Activated T-helper 9 cell treated with anti-CD3 and anti-CD28 coated beads, Interleukin-2, amount 50 U/mL, for 16 hours (primary cell): Measurements from ENCODE around the gene DFFA.
"Not testable (repeated sequence)": the region's sequence is repeated elsewhere in the genome, so short reads cannot be mapped to it uniquely, and the experiment has no call there.

ENCODE experiments used
- DNase-seq: peaks from one replicate; pipeline ENCODE4 v3.0.0-alpha.2; 2020; ENCODE audit warnings: low read depth

DFFA gene

DNA sequence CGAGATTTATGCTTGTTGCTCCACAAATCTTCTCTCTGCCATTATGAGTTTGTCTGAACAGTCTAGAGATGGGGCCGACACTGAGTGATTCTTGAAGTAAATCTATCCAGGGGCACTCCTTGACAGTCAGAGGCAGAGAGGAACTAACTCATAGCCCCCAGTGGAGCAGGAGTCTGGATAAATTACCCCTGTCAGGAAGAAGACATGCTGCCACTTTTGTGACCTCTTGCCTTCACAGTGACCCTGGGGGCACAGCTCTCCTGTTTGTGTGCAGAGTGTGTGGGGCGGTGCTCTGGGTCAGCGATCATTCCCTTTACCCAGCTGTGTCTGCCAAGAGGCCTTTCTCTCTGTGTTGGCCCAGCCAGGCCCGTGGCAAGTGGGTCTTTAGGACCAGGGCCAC lies 31.9 kb upstream of the DFFA start:
- DNase-seq: no peak

- no peak for DNase-seq
Observed at GRCh38 chr1:10502206-10502605, 29.9 kb upstream of the DFFA start.

DNA sequence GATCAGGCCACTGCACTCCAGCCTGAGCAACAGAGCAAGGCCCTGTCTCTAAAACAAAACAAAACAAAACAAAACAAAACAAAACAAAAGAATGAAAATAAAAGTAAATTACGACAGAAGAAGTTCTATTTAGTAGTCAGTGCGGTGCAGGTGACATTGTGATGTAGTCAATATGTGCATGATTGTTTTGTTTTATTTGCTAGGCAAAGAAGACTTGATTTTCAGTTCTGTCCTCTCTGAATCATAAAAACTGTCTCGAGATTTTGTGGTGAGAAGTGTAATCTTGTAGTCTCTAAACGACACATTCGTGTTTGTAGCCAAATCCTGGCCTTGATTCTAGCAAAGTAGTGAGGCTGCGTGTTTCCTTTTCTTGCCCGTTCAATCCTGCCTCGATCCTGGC lies 25.9 kb upstream of the DFFA start:
- DNase-seq: no peak

GRCh38 chr1:10497109-10497508 lies 24.8 kb upstream of the DFFA start:
- no peak for DNase-seq

DNA sequence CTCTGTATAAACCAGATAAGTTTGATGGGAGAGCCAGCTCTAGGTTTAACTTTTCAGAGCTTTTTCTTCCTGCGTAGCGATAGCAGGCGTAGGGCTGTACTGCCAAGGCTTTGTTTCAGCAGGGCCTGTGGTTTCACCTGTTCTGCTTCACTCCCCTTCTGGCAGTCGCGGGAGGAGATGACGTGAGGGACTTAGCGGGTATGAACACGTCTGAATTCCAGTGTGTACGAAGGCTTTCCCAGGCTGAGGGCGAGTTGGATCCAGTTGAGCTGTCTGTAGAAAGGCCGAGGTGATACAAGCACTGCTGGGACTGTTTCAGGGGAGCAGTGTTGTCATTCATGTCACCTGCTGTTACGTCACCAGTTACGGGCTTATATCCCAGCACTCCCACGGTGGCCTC lies 23.6 kb upstream of the DFFA start:
- DNase-seq: no peak

GRCh38 chr1:10495475-10495817 lies 23.1 kb upstream of the DFFA start:
- DNase-seq: no peak

- peak; percentile 64 for DNase-seq
Observed at GRCh38 chr1:10494754-10495474, 22.6 kb upstream of the DFFA start.

DNA sequence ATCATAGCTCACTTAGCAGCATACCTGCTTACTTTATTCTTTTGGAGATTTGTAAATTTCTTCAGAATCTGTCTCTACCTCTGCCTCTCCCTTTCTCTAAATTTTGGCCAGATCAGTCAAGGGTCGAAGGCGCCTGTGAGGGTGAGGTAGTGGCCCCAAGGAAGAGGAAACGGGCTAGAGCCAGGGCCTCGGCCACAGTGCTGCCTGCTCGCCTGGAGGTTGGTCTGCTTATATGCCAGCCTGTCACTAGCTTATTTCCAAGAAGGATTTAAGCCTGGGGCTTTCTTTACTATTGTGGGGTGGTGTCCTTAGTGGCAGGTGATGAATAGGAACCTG lies 22.1 kb upstream of the DFFA start:
- DNase-seq: no peak

GRCh38 chr1:10490286-10490970 lies 18.1 kb upstream of the DFFA start:
- no peak for DNase-seq

DNA sequence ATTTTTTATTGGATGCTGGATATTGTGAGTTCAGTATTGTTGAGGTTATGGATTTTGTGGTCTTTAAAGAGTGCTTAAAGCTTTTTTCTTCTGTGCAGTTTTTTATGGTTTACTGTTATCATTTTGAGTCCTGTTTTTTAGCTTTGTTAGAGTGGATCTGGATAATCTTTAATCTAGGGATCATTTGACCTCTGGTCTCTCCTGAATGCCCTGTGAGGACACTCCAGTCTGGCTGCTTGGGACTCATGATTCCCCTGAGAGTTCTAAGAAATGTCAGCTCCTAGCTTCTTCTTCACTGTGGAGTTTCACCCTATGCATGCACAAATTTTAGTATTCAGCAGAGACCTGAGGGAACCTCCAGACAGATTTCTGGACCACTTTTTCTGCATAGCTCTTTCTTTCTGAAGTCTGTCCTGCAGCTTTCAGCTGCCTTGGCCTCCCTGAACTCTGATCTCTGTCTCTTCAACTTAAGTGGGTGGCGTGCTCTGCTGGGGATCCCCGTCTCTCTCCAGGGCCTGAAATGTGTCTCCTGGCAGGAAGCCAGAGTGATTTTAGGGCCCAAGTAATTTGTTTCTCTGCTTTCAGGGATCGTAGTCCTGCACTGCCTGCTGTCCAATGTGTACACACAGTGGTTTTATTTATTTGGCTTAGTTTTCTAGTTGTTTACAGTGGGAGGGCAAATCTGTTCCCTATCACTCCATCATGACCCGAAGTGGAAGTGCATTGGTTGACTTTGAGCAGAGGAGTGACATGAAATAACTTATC lies 17.1 kb upstream of the DFFA start:
- DNase-seq: no peak

DNA sequence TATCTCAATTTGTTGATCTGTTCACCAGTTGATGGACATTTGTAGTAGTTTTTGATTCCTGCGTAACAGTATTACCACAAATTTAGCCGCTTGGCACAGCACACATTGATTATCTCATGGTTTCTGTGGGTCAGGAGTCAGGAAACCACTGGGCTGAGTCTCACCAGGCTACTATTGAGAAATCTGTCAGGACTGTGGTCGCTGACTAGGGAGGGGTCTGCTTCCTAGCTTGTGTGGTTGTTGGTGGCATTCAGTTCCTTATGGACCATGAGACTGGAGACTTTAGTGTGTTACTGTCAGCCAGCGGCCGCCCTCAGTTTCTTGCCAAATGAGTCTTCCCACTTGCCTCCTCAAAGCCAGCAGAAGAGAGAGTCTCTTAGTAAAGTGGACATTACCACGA lies 12.2 kb upstream of the DFFA start:
- DNase-seq: no peak

DNA sequence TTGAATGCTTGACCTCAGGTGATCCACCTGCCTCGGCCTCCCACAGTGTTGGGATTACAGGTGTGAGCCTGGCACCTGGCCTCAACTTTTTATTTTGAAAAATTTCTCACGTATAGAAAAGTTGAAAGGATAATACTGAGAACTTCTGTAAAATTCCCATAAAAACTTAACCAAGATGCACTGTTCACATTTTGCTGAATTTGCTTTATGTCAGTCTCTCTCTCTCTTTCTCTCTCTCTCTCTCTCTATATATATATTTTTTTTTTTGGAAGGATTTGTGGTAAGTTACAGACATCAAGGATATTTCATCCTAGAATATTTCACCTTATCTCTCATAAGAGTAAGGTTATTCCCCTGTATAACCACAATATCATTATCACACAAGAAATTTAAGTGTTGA lies 8.3 kb upstream of the DFFA start:
- no peak for DNase-seq

- DNase-seq: no peak
Observed at GRCh38 chr1:10479296-10479695, 7.0 kb upstream of the DFFA start.

DNA sequence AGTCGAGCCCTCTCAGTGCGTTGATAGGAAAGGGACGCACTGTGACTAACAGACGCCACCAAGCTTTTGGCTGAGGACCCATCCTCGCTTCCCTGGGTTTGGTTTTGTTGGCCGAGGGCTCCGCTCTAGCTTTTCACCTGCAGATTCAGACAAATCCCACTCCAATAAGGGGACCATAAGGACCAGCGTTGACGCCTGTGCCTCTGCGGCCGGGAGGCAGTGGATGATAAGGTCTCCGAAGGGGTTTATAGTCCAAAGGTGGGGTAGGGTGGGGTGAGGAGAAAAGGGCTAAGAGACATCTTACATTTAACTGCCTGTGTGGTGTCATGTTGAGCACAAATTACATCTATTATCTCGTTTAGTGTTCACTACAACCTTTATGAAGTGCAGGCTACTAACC lies 3.2 kb upstream of the DFFA start:
- no peak for DNase-seq

- DNase-seq: peak; percentile 76
Observed at GRCh38 chr1:10474613-10475507, 2.5 kb upstream of the DFFA start, which contains the start of gene PEX14. Gene PEX14 (plus strand): TSS chr1:10474950. CDS start chr1:10474967, 17 bp downstream.

DNA sequence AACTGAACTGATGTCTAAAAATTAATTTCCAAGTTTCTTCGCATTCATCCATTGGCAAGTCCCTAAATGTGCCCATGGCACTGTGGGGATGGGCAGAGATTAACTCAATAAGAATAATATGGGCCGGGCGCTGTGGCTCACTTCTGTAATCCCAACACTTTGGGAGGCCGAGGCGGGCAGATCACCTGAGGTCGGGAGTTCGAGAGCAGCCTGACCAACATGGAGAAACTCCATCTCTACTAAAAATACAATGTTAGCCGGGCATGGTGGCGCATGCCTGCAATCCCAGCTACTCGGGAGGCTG lies 1.9 kb upstream of the DFFA start:
- DNase-seq: not testable (repeated sequence)

GRCh38 chr1:10473145-10473765 lies 926 bp upstream of the DFFA start:
- DNase-seq: no peak

DNA sequence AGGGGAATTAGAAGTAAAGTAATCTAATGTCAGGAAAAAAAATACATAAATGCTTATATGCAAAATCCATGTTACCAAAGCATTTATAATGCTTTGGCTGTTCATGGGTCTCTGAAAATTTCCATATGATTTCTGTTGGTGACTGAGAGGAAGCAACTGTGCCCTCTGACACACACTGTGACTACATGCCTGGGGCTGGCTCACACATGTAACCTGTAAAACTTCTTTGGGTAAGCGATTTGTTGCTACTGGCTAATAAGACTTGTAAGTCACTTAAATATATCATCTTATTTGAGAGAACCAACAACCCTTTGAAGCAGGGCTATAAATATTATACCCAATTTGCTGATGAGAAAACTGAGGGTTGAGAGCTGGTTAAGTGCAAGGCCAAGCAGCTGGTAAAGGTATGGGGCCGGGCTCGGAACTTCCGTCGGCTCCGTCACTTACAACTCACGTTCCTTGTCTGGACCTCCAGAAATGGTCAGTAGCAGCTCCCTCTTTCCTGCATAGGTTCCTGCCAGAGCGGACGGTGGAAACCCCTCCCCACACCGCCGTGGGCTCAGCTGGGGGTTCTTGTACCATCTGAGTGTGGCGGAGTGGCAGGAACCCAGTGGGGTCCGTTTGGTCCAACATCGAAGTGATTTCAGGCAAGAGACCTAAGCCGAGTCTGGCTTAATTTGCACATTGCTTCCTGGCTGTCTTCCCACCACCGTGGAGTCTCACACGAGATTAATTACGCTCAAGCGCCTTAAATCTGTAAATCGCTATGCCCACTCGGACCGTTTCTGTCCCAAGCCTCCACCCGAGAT lies 714 bp downstream of the DFFA start:
- no peak for DNase-seq

GRCh38 chr1:10470043-10470442 lies 2.3 kb downstream of the DFFA start:
- no peak for DNase-seq

GRCh38 chr1:10467078-10467477 lies 5.3 kb downstream of the DFFA start:
- DNase-seq: no peak

- no peak for DNase-seq
Observed at GRCh38 chr1:10459184-10459583, 13.1 kb downstream of the DFFA start.
